ENCODE measurements around the gene GCNT2.
"Not testable (repeated sequence)": the region's sequence is repeated elsewhere in the genome, so short reads cannot be mapped to it uniquely, and the experiment has no call there.

The GCNT2 gene

GRCh38 chr6:10613723-10614122, 92.6 kb downstream of the GCNT2 start:
- no peak for DNase-seq

- DNase-seq = no peak
Observed at GRCh38 chr6:10615675-10616074, 94.5 kb downstream of the GCNT2 start.

- not testable (repeated sequence) for DNase-seq
Observed at GRCh38 chr6:10616266-10616665, 95.1 kb downstream of the GCNT2 start.

GRCh38 chr6:10617008-10617696, 96.0 kb downstream of the GCNT2 start:
- no peak for DNase-seq

- no peak for DNase-seq
Observed at GRCh38 chr6:10618409-10618808, 97.3 kb downstream of the GCNT2 start.

GRCh38 chr6:10621213-10621612, 100.1 kb downstream of the GCNT2 start:
- no peak for DNase-seq

- no peak for DNase-seq
Observed at GRCh38 chr6:10621847-10622246, 100.7 kb downstream of the GCNT2 start.

- DNase-seq = no peak
Observed at GRCh38 chr6:10624836-10625235, 103.7 kb downstream of the GCNT2 start.

- DNase-seq = no peak
Observed at GRCh38 chr6:10626154-10626741, 105.1 kb downstream of the GCNT2 start.

- no peak for DNase-seq
Observed at GRCh38 chr6:10627800-10628199, 106.6 kb downstream of the GCNT2 start.

GRCh38 chr6:10630178-10630577, 109.0 kb downstream of the GCNT2 start:
- no peak for DNase-seq

- DNase-seq = peak; percentile 43
Observed at GRCh38 chr6:10633216-10633615, 112.1 kb downstream of the GCNT2 start.

- peak; percentile 81 for DNase-seq
Observed at GRCh38 chr6:10640412-10640811, 119.3 kb downstream of the GCNT2 start.

GRCh38 chr6:10641528-10641927, 120.4 kb downstream of the GCNT2 start:
- DNase-seq = no peak

- peak; percentile 53 for DNase-seq
Observed at GRCh38 chr6:10643201-10643651, 122.1 kb downstream of the GCNT2 start.

GRCh38 chr6:10644225-10644624, 123.1 kb downstream of the GCNT2 start:
- DNase-seq = no peak

- DNase-seq = no peak
Observed at GRCh38 chr6:10655508-10656055, 134.4 kb downstream of the GCNT2 start.

GRCh38 chr6:10658910-10659698, 138.0 kb downstream of the GCNT2 start:
- DNase-seq = no peak

GRCh38 chr6:10659699-10660348, 138.7 kb downstream of the GCNT2 start:
- DNase-seq = no peak

GRCh38 chr6:10660431-10661191, 139.5 kb downstream of the GCNT2 start:
- not testable (repeated sequence) for DNase-seq

GRCh38 chr6:10662207-10662606, 141.1 kb downstream of the GCNT2 start:
- DNase-seq = no peak

- DNase-seq = no peak
Observed at GRCh38 chr6:10662742-10663141, 141.6 kb downstream of the GCNT2 start.
